Activated CD4-positive, alpha-beta T cell treated with anti-CD3 and anti-CD28 coated beads for 4 hours (primary cell): Measurements from ENCODE around the gene FFAR2.

Source experiments
- DNase-seq, 2 donors: peaks; one replicate each; pipeline ENCODE4 v3.0.0-alpha.2; 2020

Gene FFAR2

GRCh38 chr19:35491836-35492360 lies 43.8 kb downstream of the FFAR2 start:
- DNase-seq, result no peak

GRCh38 chr19:35493971-35494370 lies 45.9 kb downstream of the FFAR2 start:
- DNase-seq, result no peak

DNA sequence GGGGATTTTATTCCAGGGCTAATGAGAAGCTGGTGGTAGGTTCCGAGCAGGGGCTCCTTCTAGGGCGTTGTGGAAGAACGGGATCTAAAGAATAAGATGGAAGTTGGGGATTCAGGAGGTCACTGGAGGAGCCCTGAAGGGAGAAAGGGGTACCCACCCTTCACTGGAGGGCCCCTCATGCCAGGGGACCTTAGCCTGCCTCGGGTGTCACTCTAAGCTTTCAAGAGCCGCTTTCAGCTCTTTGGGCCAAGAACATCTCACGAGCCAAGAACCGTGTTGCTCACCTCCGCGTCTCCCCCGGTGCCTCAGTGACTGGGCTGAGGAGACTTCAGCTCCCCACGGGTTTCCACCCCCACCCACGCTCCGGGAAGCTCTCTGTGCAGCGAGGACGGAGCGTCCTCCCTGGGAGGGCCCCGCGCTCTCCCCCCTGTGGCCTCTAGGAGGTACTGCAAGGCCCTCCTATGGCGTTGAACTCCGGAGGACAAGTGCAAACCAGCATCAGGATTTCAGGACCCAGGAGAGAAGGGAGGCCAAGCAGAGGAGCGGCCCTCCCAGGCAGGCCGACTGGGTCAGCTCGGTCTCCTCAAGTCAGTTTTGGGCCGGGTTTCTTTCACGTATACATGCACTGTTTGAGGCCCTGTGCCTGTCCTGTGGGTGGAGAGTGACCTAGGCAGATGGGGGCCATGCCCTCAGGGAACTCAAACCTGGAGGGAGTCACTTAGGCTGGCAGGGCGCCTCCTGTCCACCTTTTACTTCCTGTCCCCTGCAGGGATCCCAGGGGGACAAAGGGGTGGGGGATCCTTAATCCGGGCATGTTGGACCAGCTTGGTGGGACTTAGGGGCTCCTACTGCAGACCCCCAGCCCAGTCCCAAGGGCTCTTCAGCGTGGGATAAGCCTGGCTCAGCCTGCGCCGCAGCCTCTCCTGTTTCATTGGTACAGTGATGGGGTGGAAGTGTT lies 47.3 kb downstream of the FFAR2 start:
- DNase-seq, result peak; percentile 87 to 92

DNA sequence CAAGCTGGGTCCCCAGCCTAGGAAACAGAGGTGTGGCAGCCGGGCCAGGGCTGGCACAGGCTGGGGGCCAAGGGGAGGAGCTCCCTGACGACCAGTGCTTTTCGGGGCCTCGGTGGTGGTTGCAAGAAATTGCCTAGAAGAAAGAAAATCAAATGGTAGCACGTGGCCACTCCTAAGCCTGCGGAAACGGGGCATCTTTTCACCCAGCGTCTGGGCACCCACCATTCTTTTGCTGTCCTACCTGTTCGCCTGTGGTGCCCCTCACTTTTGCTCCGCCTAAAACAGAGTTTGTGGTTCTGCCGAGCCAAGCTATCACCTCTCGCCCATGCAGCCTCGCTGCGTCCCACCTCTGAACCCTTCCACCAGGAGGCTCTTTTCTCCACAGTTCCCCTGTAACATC lies 49.3 kb downstream of the FFAR2 start:
- no peak for DNase-seq

DNA sequence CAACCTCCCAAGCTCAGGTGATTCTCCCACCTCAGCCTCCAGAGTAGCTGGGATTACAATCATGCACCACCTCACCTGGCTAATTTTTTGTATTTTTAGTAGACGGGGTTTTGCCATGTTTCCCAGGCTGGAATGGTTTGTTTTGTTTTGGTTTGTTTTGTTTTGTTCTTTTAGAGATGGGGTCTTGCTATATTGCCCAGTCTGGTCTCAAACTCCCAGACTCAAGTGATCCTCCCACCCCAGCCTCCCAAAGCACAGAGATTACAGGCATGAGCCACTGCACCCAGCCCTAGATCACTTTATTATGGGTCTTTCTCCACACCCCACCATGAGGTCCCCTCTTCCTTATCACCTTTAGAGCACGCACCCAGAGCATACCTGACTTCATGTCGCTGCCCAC lies 50.2 kb downstream of the FFAR2 start:
- DNase-seq, result no peak

DNA sequence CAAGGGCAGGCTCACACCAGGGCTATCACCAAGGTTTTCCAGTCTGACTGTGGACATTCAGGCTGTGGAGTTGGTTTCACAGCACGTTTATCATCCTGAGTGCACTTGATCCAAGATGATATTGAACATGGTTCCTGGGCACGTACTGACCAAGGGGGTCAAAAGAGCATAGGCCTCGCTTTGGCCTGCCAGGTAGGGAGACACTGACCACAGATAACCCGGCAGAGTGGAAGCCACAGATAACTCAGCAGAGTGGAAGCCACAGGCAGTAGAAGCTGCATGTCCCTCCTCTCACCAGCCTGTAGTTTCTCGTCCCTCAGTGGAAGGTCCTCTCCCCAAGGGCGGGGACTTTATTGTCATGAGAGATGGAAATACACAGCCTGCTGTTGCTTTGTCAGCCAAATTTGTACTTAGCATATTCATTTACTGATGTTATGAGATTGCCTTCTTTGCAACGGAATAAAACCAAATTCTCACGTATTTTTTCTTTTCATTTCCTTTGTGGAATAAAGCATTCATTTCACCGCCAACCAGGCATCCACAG lies 51.0 kb downstream of the FFAR2 start:
- DNase-seq, result no peak

GRCh38 chr19:35500611-35501010 lies 52.6 kb downstream of the FFAR2 start:
- no peak for DNase-seq
